Measurements from ENCODE around the gene ECE2.
"Not testable (repeated sequence)": the region's sequence is repeated elsewhere in the genome, so short reads cannot be mapped to it uniquely, and the experiment has no call there.

ECE2 gene

DNA sequence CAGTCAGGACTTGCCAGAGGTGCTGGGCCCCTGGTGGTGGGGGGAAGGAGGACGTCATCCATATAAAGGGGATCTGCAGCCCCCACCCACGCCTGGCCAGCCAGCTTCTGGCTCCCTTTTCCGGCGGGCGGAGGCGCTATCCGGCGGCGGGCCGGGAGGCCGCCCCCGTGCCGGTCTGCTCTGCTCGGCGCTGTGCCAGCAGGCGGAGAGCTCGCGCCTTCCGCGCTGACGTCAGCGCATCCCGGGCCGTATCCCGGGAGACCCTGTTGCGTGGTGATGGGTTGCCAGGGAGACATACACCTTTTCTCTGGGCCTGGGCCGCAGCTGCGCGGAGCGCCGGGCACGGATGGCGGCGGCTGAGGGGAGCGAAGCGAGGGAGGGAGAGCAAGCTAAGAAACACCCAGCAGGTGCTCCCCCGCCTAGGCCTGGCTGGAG, 62.7 kb downstream of the ECE2 start:
- peaks cover 8% of the 10 kb centered on the region for H3K36me3 ChIP-seq (ENCODE audit: control insufficient read depth, insufficient read depth, low read length)
- H3K4me3 ChIP-seq (replicated peaks; ENCODE audit: low read depth, low read length) = no peak overlapping the region
- no peaks in the 10 kb centered on the region for H3K27me3 ChIP-seq (replicated peaks; ENCODE audit: control insufficient read depth, insufficient read depth, low read length)
- DNase-seq (ENCODE audit: extremely low read depth, insufficient read length) = no peak
- TF ChIP-seq, protein P1, sequence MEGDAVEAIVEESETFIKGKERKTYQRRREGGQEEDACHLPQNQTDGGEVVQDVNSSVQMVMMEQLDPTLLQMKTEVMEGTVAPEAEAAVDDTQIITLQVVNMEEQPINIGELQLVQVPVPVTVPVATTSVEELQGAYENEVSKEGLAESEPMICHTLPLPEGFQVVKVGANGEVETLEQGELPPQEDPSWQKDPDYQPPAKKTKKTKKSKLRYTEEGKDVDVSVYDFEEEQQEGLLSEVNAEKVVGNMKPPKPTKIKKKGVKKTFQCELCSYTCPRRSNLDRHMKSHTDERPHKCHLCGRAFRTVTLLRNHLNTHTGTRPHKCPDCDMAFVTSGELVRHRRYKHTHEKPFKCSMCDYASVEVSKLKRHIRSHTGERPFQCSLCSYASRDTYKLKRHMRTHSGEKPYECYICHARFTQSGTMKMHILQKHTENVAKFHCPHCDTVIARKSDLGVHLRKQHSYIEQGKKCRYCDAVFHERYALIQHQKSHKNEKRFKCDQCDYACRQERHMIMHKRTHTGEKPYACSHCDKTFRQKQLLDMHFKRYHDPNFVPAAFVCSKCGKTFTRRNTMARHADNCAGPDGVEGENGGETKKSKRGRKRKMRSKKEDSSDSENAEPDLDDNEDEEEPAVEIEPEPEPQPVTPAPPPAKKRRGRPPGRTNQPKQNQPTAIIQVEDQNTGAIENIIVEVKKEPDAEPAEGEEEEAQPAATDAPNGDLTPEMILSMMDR (IDR thresholded peaks at IDR 0.05; ENCODE audit: insufficient read depth, low read length, poor library complexity, severe bottlenecking) = no peak

DNA sequence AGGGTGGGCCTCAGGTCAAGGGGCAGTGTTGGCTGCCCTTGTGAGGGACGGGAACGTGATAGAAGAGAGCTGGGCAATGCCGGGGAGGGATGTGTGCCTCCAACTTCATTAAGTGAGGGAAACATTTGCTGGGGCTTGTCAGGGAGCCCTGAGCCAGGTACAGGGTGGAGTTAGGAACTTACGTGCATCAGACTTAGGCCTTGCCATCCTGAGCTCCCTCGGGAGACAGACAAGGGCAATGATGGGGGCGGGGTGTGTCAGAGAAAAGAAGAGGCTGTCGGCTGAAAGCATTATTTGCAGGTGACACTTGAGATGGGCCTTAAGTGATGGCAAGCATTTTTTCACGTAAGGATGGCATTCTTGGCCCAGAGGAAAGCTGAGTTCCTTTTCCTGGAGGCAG, 63.2 kb downstream of the ECE2 start:
- no peak for DNase-seq (ENCODE audit: extremely low read depth, insufficient read length)
- no peak overlapping the region for H3K4me3 ChIP-seq (replicated peaks; ENCODE audit: low read depth, low read length)
- TF ChIP-seq, protein P1 (IDR thresholded peaks at IDR 0.05; ENCODE audit: insufficient read depth, low read length, poor library complexity, severe bottlenecking) = no peak

DNA sequence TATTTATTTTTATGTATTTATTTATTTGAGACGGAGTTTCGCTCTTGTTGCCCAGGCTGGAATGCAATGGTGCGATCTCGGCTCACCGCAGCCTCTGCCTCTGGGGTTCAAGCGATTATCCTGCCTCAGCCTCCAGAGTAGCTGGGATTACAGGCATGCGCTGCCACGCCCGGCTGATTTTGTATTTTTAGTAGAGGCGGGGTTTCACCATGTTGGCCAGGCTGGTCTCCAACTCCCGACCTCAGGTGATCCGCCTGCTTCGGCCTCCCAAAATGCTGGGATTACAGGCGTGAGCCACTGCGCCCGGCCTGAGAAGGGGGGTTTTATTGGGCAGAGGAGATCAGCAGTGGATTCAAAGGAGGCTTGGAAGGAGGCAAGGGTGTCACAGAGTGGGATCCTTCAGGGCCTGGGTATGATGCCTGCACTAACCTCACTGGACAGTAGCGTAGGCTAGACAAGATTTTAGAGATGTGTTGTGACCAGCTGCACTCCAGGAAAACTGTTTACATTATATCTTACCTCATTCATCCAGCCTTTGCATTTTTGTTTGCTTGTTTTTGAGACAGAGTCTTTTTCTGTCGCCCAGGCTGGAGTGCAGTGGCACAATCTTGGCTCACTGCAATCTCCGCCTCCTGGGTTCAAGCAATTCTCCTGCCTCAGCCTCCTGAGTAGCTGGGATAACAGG, 63.8 kb downstream of the ECE2 start:
- DNase-seq (ENCODE audit: extremely low read depth, insufficient read length); H3K27me3 ChIP-seq (replicated peaks; ENCODE audit: control insufficient read depth, insufficient read depth, low read length); H3K4me3 ChIP-seq (replicated peaks; ENCODE audit: low read depth, low read length); H3K36me3 ChIP-seq (ENCODE audit: control insufficient read depth, insufficient read depth, low read length): not testable (repeated sequence)

More for the DNA sequence above, 63.2 kb downstream of the ECE2 start:
- Histone ChIP-seq H3K36me3 (ENCODE audit: control insufficient read depth, insufficient read depth, low read length) (peaks cover 5% of the 10 kb centered on the region), H3K27me3 (replicated peaks; ENCODE audit: control insufficient read depth, insufficient read depth, low read length) (no peaks in the 10 kb centered on the region)

DNA sequence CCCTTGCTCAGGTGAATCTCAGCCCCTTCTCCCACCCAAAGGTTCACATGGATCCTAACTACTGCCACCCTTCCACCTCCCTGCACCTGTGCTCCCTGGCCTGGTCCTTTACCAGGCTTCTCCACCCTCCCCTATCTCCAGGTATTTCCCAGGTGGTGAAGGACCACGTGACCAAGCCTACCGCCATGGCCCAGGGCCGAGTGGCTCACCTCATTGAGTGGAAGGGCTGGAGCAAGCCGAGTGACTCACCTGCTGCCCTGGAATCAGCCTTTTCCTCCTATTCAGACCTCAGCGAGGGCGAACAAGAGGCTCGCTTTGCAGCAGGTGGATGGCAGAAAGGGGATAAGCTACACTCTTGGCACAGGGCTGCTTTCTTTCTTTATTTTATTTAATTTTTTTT, 66.1 kb downstream of the ECE2 start:
- DNase-seq (ENCODE audit: extremely low read depth, insufficient read length) = no peak
- Histone ChIP-seq H3K4me3 (replicated peaks; ENCODE audit: low read depth, low read length) (no peak overlapping the region), H3K36me3 (ENCODE audit: control insufficient read depth, insufficient read depth, low read length) (no peaks in the 10 kb centered on the region; the same call in 1 of the 2 replicates), H3K27me3 (replicated peaks; ENCODE audit: control insufficient read depth, insufficient read depth, low read length) (no peaks in the 10 kb centered on the region)
- TF ChIP-seq, protein P1 (IDR thresholded peaks at IDR 0.05; ENCODE audit: insufficient read depth, low read length, poor library complexity, severe bottlenecking) = no peak

Data from GM06990 (cell line).